ENCODE measurements around the gene NCAPD2.

Gene NCAPD2

GRCh38 chr12:6462234-6462995 lies 31.5 kb upstream of the NCAPD2 start:
- H3K27ac ChIP-seq (ENCODE audit: low read depth, low read length): peak overlapping the region; percentile 88
- no peak overlapping the region for H2AFZ ChIP-seq (ENCODE audit: low read depth, low read length, severe bottlenecking)
- no peaks in the 10 kb centered on the region for H3K27me3 ChIP-seq (ENCODE audit: low read length)
- H3K9me2 ChIP-seq (replicated peaks; ENCODE audit: insufficient read depth, low read length): no peaks in the 10 kb centered on the region
- H4K20me1 ChIP-seq (ENCODE audit: low read depth, low read length): no peaks in the 10 kb centered on the region
- peaks cover 14% of the 10 kb centered on the region for H3K79me2 ChIP-seq (ENCODE audit: insufficient read depth, low read length)
- no peak for TF ChIP-seq EZH2phosphoT487 (conservative IDR thresholded peaks at IDR 0.05; ENCODE audit: low read length)
- no peak for TF ChIP-seq CTCF (IDR thresholded peaks at IDR 0.05; ENCODE audit: insufficient read depth, low read length, poor library complexity, severe bottlenecking)
- peaks cover 47% of the 10 kb centered on the region for H3F3A ChIP-seq (ENCODE audit: insufficient read depth)
- no peak overlapping the region for H3K4me3 ChIP-seq (ENCODE audit: insufficient read depth, low read length, poor library complexity, severe bottlenecking)
- no peaks in the 10 kb centered on the region for H3K9me3 ChIP-seq (ENCODE audit: insufficient read depth, low read length)
- peak overlapping the region; percentile 47 for H3K4me2 ChIP-seq (ENCODE audit: low read depth, low read length, poor library complexity, severe bottlenecking)
- H3K36me3 ChIP-seq (ENCODE audit: low read length): peaks cover 18% of the 10 kb centered on the region
- H3K9ac ChIP-seq (ENCODE audit: low read length): peak overlapping the region; percentile 47; the same call in 1 of the 2 replicates

GRCh38 chr12:6463216-6463615 lies 30.7 kb upstream of the NCAPD2 start:
- TF ChIP-seq CTCF (IDR thresholded peaks at IDR 0.05; ENCODE audit: insufficient read depth, low read length, poor library complexity, severe bottlenecking) (no peak), EZH2phosphoT487 (conservative IDR thresholded peaks at IDR 0.05; ENCODE audit: low read length) (no peak)

GRCh38 chr12:6463858-6464257 lies 30.0 kb upstream of the NCAPD2 start:
- Histone ChIP-seq H3K4me3 (ENCODE audit: insufficient read depth, low read length, poor library complexity, severe bottlenecking) (no peak overlapping the region), H3K27ac (ENCODE audit: low read depth, low read length) (peak overlapping the region; percentile 88), H3K27me3 (ENCODE audit: low read length) (no peaks in the 10 kb centered on the region), H3K9me3 (ENCODE audit: insufficient read depth, low read length) (no peaks in the 10 kb centered on the region), H3K9me2 (replicated peaks; ENCODE audit: insufficient read depth, low read length) (no peaks in the 10 kb centered on the region), H3K79me2 (ENCODE audit: insufficient read depth, low read length) (peaks cover 29% of the 10 kb centered on the region), H2AFZ (ENCODE audit: low read depth, low read length, severe bottlenecking) (no peak overlapping the region), H3K9ac (ENCODE audit: low read length) (no peak overlapping the region), H3K4me2 (ENCODE audit: low read depth, low read length, poor library complexity, severe bottlenecking) (no peak overlapping the region), H4K20me1 (ENCODE audit: low read depth, low read length) (no peaks in the 10 kb centered on the region), H3K36me3 (ENCODE audit: low read length) (peaks cover 17% of the 10 kb centered on the region), H3F3A (ENCODE audit: insufficient read depth) (peaks cover 47% of the 10 kb centered on the region)
- TF ChIP-seq CTCF (IDR thresholded peaks at IDR 0.05; ENCODE audit: insufficient read depth, low read length, poor library complexity, severe bottlenecking) (no peak), EZH2phosphoT487 (conservative IDR thresholded peaks at IDR 0.05; ENCODE audit: low read length) (no peak)

More at GRCh38 chr12:6463216-6463615, 30.7 kb upstream of the NCAPD2 start:
- H3K27ac ChIP-seq (ENCODE audit: low read depth, low read length): peak overlapping the region; percentile 88
- H3K9ac ChIP-seq (ENCODE audit: low read length): no peak overlapping the region
- H3K79me2 ChIP-seq (ENCODE audit: insufficient read depth, low read length): peaks cover 22% of the 10 kb centered on the region
- peaks cover 47% of the 10 kb centered on the region for H3F3A ChIP-seq (ENCODE audit: insufficient read depth)
- H3K36me3 ChIP-seq (ENCODE audit: low read length): peaks cover 16% of the 10 kb centered on the region
- no peaks in the 10 kb centered on the region for H3K9me2 ChIP-seq (replicated peaks; ENCODE audit: insufficient read depth, low read length)
- H4K20me1 ChIP-seq (ENCODE audit: low read depth, low read length): no peaks in the 10 kb centered on the region
- no peaks in the 10 kb centered on the region for H3K27me3 ChIP-seq (ENCODE audit: low read length)
- no peaks in the 10 kb centered on the region for H3K9me3 ChIP-seq (ENCODE audit: insufficient read depth, low read length)
- H3K4me2 ChIP-seq (ENCODE audit: low read depth, low read length, poor library complexity, severe bottlenecking): no peak overlapping the region
- no peak overlapping the region for H3K4me3 ChIP-seq (ENCODE audit: insufficient read depth, low read length, poor library complexity, severe bottlenecking)
- no peak overlapping the region for H2AFZ ChIP-seq (ENCODE audit: low read depth, low read length, severe bottlenecking)
